PFSK-1 (cell line): ENCODE measurements around the gene RBFOX1.

Experiments used
- POLR2AphosphoS5 ChIP-seq: IDR thresholded peaks from 2 replicates; pipeline ENCODE4 v1.6.1; 2012; ENCODE audit warnings: low read depth, mild to moderate bottlenecking, control low read depth, low read length, moderate library complexity
- TF ChIP-seq, protein P1 (sequence below), 2 experiments: IDR thresholded peaks; 2 replicates each; pipeline versions ENCODE4 v1.6.1 to v1.8.0; 2011 to 2012; ENCODE audit warnings: low read depth in 2 of 2, low read length in 2 of 2, control low read depth in 1 of 2, inconsistent platforms in 1 of 2, mild to moderate bottlenecking in 1 of 2, moderate library complexity in 1 of 2; ENCODE audit not compliant: insufficient read depth in 1 of 2

DNA sequence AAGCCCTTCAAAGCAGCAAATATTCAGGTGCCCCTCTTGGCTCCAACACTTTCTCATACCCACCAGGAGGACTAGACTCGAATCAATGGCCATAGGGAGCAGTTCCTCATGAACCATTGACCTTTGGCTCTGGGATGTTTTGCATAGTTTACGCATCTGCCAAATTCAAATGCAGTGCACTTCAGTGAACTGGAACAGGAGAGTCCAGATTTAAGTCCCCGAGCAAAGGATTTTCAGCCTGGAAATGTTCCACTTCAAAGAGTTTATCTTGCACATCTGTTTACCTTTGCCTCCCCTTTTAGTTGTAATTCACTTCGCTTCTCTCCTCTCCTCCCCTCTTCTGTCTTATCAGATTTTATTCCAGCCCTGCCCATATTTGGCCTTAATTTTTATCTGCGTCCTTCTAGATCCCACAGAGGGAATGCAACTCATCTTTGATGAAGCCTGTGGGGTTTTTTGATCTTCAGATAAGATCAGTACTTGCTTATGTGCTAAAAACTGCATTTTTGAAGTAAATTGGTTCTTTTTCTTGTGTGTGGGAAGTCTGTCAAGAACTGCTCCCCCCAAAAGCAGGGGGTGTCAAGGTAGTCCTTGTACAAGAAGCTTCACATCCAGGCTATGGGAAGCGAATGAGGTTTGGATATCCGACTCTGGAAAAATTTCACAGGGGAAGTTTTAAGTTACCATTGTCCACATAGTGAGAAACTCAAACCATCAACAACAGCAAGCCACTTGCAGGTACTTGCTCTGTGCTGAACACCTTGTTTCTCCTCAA, 281.6 kb downstream of the RBFOX1 start:
- no peak for TF ChIP-seq POLR2AphosphoS5
- TF ChIP-seq, protein P1, sequence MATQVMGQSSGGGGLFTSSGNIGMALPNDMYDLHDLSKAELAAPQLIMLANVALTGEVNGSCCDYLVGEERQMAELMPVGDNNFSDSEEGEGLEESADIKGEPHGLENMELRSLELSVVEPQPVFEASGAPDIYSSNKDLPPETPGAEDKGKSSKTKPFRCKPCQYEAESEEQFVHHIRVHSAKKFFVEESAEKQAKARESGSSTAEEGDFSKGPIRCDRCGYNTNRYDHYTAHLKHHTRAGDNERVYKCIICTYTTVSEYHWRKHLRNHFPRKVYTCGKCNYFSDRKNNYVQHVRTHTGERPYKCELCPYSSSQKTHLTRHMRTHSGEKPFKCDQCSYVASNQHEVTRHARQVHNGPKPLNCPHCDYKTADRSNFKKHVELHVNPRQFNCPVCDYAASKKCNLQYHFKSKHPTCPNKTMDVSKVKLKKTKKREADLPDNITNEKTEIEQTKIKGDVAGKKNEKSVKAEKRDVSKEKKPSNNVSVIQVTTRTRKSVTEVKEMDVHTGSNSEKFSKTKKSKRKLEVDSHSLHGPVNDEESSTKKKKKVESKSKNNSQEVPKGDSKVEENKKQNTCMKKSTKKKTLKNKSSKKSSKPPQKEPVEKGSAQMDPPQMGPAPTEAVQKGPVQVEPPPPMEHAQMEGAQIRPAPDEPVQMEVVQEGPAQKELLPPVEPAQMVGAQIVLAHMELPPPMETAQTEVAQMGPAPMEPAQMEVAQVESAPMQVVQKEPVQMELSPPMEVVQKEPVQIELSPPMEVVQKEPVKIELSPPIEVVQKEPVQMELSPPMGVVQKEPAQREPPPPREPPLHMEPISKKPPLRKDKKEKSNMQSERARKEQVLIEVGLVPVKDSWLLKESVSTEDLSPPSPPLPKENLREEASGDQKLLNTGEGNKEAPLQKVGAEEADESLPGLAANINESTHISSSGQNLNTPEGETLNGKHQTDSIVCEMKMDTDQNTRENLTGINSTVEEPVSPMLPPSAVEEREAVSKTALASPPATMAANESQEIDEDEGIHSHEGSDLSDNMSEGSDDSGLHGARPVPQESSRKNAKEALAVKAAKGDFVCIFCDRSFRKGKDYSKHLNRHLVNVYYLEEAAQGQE (IDR thresholded peaks at IDR 0.05; ENCODE audit: insufficient read depth in 1 of 2, low read depth in 2 of 2, low read length in 2 of 2), result no peak
